Fibroblast of skin of right biceps (primary cell): Measurements from ENCODE around the gene ARFGAP1.
"Not testable (repeated sequence)": the region's sequence is repeated elsewhere in the genome, so short reads cannot be mapped to it uniquely, and the experiment has no call there.

Experiments
- DNase-seq: peaks from one replicate; pipeline ENCODE4 v3.0.0-alpha.2; 2013

ARFGAP1 gene

DNA sequence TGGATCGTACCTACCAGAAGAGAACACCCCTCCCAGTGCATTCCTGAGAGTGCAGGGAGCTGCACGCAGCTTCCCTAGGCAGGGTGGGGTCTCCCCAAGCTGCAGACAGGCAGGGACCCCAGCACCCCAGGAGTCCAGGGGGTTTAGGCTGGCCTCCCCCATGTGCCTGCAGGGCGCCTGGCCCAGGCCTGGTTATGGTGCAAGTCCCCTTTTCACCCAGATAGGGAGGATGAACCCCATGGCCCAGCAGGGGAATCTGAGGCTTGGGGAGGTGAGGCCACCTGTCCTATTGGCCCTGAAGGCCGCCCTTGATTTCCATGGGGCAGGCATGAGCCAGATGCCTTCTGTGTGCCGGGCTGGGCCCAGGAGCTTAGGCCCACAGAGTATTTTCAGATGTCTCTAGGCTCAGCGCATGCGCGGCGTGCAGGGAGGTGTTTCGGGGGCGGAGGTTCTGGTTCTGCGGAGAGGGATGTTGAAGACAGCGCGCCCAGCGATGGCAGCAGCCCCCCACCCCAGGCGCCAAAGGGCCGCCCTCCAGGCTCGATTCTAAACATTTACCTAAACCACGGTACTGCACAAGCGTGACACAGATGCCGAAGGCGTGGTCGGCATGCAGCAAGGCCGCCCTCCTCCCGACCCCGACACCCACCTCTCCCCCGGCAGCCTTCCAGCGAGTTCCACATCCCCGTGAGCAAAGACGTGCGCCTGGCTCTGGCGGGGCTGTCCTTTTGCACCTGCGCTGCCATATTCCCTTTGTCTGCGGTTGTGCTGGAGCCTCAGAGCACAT is 49.7 kb downstream of the ARFGAP1 start:
- DNase-seq: no peak

DNA sequence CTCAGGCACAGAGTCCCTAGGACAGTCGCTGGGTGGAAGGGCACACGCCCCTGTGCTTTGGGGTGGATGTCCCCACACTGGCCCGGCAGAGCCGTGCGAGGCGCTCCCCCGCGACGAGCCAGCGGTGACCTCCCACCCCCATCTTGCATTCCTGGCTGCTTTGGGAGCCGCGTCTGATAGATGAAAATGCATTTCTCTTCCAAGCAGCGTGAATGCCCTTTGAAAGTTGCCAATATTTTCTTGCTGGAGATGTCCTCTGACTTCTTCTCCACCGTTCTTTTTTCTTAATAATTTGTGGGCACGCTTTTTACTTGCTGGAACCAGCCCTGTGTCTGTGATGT is 50.3 kb downstream of the ARFGAP1 start:
- no peak for DNase-seq

DNA sequence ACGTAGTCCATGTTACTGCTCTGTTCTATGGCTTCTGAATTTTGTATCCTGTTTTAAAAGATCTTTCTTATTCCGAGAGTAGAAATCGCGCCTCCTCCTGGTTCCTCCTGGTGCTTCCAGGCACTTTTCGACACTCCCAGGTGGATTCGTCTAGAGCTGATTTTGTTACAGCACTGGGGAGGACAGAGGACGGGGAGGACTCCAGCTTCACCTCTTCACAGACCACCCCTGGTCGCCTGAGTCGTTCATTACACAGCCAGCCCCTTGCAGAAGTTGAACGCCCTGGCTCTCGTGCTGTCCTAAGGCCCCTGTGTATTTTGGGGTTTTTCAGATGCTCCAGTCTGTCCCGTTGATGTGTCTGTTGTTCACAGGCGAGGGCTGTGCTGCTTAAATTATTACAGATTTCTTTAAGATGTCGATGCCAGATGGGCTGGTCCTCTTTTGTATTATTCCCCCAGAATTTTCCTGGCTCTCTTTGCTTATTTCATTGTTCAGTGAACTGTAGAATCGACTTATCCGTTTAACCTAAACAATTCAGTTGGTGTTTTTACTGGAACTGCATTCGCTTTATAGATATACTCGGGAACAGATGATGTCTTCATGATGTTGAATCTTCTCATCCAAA is 50.9 kb downstream of the ARFGAP1 start:
- no peak for DNase-seq

DNA sequence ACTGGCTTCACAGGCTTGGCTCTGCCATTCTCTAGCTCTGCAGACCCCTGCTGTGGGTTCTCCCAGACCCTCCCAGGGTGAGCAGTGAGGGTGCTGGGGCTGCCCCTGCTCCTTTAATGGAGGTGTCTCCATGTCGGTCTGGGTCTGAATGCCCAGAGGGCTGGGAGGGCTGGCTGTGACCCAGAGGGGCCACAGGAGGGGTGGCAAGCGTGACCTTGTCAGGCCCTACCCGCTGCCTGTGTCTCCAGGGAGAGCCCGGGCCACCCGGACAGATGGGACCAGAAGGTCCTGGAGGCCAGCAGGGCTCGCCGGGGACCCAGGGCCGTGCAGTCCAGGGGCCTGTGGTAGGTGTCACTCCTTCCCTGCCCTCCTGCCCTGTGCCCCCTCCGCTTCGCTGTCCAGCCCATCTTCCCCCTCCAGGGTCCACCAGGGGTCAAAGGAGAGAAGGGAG is 52.4 kb downstream of the ARFGAP1 start:
- no peak for DNase-seq

DNA sequence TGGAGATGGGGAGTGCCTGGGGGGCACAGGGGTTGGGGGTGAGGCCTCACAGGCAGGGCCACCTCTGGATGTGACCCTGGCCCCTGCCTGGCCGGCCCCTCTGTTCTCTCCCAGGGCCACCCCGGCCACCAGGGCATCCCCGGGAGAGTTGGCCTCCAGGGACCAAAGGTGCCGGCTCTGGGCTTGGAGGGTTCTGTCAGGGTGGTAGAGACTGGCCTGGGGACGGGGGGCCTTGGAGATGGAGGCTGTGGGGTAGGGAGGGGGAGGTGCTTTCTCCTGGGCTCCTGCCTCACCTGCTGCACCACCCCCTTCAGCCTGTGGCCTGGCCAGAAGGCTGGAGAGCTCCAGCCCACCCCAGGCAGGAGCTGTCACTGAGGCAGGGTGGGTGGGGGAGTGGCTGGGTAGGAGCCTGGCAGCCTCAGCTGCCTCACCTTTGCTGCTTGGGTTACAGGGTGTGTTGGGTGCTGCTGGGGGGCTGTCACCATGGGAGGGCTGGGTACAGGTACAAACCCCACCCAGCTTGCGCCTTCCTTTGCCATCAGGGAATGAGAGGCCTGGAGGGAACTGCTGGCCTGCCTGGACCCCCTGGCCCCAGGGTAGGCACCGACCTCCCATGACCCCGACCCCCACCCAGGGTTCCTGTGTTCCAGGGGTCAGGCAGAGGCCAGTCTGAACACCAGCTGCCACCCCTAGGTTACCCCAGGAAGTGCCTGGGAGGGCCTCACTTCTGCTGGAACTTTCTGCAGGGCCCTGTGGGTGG is 53.1 kb downstream of the ARFGAP1 start:
- no peak for DNase-seq

DNA sequence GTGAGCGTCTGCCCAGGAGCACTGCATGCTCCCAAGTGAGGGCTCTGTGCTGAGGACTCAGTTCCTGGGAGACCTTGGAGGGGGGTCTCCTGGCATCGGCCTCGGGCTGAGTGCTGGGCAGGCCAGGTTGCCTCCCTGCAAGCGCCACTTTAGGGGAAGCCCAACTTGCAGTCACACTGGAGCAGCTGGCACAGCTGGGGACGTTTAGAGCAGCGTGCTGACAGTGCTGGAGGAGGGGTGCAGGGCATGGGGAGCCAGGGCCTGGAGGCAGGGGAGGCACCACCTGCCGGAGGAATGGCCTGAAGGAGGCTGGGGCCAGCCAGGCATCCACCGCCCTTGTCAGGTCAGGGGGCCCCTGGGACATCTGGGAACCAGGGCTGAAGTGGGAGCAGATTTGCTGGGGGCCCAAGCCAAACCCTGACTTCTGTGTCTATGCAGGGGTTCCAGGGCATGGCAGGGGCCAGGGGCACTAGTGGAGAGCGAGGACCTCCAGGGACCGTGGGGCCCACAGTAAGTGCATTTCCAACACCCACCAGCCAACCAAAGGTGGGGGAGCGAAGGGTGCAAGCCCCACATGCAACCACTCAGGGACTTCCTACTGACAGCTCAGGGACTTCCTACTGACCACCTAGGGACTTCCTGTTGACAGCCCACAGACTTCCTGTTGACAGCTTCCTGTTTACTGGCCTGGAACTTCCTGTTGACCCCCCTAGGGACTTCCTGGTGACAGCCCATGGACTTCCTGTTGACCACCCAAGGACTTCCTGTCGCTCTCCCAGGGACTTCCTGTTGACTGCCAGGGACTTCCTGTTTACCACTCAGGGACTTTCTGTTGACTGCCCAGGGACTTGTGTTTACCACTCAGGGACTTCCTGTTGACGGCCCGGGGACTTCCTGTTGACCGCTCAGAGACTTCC is 54.0 kb downstream of the ARFGAP1 start:
- no peak for DNase-seq

DNA sequence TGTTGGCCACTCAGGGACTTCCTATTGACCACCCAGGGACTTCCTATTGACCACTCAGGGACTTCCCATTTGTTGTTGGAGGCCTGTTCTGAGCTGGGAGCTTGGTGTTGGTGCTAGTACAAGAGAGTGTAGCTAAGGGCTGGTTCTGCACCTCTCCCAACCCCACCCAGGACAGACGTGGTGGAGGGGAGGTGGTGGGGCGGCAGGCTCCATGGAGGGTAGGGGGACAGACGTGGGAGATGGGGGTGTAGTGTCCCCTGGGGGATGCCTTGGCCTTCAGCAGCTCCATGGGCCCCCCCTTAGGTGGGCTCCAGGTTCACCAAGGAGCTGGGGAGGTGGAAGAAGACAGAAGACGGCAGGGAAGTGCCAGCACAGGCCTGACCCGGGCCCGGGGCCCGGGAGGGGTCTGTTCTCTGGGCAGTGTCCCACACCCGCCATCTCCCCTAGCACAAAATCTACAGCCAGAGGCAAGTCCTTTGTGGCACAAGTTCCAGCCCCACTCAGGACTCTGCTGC is 54.7 kb downstream of the ARFGAP1 start:
- DNase-seq: no peak

DNA sequence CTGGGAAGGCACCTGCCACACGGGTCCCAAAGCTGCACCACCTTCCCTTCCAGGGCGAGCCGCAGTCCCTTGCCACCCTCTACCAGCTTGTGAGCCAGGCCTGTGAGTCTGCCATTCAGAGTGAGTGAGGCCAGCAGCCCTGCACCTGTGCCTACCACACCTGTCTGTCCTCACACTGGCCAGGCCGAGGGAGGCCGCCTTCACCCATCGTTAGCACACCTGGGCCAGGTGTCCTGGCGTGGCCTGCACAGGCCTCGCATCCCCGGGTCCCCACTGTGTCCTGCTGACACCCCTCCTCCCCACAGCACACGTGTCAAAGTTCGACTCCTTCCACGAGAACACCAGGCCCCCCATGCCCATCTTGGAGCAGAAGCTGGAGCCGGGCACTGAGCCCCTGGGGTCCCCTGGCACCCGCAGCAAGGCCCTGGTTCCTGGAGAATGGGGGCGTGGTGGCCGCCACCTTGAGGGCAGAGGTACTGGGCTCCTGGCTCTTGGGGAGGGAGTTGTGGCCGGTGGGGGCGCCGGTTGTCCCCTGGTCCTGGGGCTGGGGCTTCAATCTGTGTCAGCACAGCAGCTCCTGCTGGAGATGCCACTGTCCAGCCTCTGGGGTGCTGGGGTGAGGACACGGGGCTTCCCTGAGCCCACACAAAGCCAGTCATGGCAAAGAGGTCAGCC is 55.5 kb downstream of the ARFGAP1 start:
- DNase-seq: no peak

DNA sequence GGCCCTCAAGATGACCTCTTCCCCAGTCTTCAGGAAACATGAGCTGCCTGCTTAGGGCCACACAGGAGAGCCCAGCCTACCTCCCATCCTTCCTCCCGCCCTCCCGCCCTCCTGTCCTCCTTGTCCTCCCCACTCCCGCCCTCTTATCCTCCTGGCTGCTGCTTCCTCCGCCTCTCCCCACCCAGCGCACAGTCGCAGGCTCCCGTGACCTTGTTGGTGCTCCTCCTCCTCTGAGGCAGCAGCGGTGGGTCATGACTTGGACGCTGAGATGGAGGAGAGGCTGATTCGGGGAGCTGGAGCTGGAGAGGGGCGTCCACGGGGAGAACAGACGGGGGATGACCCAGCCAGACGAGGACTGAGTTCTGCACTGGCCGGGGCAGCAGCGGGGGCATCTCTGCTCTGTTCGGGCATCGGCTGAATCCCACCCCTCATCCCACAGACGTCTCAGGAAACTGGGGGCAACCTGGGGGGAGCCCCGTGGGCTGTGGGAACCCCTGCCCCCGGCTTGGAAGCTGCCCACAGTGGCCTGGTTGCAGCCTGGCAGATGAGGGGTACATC is 56.2 kb downstream of the ARFGAP1 start:
- DNase-seq: no peak

DNA sequence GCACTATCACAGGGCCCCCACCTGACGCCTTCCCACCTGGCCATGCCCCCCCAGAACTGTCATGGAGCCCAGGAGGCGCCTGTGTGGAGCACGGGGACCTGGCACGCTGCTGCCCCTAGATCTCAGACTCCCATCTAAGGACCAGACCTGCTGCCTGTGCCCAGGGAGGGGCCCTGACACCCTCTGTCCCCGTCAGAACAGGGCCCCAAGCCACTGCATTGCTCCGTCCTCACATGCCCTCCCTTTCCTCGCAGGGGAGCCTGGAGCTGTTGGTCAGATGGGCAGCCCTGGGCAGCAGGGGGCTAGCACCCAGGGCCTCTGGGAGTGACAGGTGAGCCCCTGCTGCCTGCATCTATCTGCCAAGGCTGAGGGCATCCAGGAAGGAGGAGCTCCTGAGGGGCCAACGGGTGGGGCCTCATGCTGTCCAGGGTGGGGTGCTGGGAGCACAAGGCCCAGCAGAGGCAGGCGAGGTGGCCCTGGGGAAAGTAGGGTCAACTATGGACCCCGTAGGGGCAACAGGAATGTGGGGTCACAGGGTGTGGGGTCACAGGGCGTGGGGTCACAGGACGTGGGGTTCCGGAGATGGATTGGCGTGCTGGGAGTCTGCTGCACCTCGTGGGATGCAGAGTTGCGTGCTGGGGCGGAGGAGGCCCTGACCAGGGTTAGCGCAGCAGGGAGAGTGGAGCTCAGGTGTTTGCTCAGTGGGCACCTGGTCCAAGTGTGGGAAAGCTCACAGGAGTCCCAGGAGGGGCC is 56.9 kb downstream of the ARFGAP1 start:
- DNase-seq: no peak

DNA sequence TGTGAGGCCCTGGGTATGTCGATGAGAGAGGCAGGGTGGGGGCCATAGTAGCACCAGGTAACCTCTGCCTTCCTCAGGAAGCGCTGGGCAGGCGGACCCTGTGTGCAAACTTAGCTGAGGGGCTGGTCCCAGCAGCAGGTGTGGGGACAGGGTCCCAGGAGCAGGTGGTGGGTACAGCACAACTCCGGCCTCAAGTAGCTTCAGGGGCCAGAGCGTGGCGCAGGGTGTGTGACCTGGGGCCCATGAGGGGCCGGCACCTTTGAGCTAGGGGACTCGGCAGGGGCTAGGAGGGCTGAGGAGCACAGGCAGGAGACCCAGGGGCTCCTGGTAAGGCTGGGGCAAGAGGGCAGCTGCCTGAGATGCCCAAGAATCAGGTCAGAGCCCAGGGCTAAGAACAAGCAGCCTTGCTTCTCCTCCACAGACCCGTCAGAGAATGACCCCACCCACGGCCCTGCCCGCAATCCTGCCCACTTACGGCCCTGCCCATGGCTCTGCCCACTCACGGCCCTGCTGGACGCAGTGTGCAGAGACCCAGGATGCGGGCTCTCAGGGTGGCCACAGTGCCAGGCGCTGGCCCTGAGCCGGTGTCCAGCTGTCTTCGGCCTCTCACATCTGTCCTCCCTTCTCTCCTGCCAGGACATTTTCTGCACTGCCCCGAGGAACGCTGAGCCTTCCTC is 57.6 kb downstream of the ARFGAP1 start:
- no peak for DNase-seq

DNA sequence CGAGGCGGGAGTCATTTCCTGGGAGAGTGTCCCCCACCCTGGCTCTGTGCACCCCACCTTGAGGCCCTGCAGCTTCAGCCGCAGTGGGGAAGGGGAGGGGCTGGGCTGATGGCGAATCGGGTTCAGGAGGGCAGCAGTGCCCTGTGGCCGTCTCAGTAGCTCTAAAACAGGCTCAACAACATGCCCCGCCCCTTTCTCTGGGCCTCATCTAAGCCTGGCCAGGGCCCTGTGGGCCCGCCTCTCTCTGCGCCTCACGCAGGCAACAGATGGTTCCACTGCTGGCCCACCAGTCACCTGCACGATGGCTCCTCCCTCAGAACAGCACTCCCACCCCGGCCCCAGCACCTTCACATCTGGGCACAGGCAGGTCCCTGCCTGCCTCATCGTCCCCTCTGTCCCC is 58.3 kb downstream of the ARFGAP1 start:
- DNase-seq: no peak

DNA sequence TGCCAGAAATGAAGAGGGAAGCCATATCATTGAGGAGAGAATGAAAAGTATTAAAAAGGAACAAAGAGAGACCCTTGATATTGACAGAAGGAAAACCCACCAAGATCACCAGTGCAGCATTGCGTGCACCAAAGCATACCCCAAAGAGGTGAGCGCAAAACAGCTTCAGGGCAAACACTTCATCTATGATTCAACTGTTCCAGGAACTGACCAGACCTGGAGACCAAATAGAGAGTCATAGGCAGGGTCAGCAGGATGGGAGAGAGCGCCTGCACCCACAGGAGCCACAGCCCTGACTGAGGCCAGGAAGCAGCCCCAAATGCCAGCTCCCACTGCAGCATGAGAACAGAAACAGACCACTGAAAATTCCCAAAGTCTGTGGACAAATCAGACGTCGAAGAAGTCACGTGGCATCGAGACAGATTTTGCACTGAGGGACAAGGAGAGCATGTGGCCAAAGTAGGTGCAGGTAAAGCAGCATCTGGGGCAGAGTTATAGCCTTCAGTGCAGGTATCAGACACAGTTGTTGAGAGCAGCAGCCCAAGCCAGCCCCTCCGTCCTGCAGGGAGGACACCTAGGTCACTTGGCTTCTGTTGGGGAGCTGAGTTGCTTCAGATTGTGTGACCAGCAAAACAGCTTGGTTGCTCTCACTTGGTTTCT is 59.3 kb downstream of the ARFGAP1 start:
- no peak for DNase-seq

DNA sequence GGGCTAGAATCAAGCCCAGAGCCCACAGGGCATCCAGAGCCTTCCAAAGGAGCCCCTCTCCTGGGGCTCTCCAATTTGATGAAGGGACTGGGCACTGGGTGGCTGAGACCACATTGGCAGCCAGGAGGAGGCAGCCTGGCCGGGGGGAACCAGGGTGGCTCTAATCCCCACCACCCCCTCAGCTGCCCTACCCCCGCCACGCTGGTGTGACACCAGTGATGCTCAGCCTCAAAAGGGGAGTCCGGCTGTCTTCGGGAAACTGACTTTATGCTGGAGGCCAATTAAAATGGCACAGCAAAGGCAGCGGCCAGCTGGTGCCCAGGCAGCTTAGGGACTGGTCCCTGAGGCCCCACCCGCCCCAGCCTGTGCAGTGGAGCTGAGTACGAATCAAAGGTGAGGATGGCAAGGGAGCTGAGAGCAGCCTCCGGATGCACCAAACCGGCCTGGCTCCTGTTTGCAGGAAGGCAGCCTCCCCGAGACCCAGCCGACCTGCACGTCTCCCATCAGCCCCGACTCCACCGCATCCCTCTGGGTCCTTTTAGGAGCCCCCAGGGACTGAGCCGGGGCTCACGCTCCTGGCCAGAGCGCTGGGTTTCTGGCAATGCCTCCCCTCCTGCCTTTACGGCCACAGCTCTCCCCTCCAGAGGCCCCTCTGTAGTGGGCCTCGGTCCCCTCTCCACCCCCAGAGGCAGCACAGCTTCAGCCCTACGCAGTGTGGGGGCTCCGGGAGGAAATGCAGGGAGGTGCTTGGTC is 60.1 kb downstream of the ARFGAP1 start:
- no peak for DNase-seq

DNA sequence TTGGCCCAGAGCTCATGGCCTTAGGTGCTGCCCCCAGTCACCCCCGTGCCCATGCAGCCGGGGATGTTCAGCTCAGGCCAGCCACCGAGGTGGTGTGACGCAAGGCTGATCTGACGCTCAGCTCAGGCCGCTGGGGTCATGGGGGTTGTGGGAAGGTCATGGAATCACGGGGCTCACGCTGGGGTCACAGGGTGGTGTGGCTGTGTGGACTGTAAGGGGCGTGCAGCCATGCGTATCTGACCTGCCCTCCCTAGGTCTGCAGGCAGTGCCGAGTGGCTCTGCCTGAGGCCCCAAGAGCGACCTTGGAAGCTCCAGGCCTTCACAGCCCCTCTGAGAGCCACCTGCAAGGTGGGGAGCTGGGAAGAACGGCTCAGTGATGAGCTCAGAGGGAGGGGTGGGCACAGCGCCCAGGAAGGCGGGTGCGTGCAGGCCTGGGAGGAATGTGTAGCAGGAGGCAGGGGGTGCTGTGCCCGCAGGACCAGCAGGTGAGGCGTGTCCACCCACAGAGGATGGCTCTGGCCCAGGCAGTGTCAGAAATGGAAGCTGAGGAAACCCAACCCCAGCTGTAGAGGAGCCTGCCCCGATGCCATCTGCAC is 60.7 kb downstream of the ARFGAP1 start:
- no peak for DNase-seq

DNA sequence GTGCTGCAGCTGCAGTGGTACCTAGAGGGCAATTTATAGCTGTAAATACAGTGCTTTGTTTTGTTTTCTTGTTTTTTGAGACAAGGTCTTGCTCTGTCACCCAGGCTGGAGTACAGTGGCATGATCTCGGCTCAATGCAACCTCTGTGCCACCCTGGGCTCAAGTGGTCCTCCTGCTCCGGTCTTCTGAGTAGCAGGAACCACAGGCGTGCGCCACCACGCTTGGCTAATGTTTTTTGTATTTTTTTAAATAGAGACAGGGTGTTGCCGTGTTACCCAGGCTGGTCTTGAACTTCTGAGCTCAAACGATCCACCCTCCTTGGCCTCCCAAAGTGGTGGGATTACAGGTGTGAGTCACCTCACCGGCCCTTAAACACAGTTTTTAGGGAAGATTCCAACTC is 61.7 kb downstream of the ARFGAP1 start:
- no peak for DNase-seq

DNA sequence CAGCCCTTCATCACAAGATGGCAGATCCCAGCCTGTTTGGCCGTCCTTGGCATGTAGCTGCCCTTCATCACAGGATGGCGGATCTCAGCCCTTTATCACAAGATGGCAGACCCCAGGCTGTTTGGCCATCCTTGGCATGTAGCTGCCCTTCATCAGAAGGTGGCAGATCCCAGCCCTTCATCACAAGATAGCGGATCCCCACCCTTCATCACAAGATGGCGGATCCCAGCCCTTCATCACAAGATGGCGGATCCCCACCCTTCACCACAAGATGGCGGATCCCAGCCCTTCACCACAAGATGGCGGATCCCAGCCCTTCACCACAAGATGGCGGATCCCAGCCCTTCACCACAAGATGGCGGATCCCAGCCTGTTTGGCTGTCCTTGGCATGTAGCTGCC is 62.4 kb downstream of the ARFGAP1 start:
- DNase-seq: not testable (repeated sequence)

DNA sequence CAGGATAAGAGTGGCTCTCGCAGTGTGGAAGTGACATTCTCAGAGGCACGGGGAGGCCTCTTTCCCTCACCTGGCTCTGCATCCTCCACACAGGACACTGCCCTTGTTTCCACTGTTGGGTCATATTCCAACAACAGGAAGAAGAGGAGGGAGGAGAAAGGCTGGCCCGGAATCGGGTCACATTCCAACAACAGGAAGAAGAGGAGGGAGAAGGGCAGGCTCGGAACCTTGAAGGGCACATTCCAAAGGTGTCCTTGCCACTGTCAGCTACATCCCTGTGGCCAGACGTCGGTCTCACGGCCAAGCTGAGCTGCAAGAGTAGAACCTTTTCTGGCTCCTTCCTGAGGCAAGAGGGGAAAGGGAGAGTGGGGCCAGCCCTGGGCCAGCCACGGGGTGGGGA is 63.1 kb downstream of the ARFGAP1 start:
- no peak for DNase-seq
